Activated CD8-positive, alpha-beta memory T cell treated with anti-CD3 and anti-CD28 coated beads for 48 hours (primary cell): ENCODE data around the gene SSBP3.

Experiments
- DNase-seq, 3 experiments: peaks; one replicate each; pipeline ENCODE4 v3.0.0-alpha.2; 2020; ENCODE audit warnings: low read depth in 2 of 3, low spot score in 2 of 3

SSBP3 gene

DNA sequence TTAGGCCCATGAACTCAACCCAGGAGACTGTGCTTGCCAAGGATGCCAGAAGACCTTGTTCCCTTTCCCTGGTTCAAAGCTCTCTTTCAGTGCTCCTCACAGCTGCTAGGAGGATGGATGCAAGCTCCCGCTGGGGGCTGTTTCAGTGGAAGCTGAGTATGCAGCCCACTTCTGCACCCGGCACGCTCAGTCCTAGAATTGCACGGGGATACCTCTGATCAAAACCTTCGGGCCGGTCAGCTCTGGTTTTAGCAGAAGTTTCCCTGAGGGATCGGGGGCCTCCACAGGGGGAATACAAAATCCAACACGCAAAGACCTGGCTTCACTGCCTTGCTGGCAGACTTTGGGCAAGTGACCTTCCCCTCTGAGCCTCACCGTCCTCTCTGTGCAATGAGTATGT lies 4.2 kb upstream of the SSBP3 start:
- no peak for DNase-seq

DNA sequence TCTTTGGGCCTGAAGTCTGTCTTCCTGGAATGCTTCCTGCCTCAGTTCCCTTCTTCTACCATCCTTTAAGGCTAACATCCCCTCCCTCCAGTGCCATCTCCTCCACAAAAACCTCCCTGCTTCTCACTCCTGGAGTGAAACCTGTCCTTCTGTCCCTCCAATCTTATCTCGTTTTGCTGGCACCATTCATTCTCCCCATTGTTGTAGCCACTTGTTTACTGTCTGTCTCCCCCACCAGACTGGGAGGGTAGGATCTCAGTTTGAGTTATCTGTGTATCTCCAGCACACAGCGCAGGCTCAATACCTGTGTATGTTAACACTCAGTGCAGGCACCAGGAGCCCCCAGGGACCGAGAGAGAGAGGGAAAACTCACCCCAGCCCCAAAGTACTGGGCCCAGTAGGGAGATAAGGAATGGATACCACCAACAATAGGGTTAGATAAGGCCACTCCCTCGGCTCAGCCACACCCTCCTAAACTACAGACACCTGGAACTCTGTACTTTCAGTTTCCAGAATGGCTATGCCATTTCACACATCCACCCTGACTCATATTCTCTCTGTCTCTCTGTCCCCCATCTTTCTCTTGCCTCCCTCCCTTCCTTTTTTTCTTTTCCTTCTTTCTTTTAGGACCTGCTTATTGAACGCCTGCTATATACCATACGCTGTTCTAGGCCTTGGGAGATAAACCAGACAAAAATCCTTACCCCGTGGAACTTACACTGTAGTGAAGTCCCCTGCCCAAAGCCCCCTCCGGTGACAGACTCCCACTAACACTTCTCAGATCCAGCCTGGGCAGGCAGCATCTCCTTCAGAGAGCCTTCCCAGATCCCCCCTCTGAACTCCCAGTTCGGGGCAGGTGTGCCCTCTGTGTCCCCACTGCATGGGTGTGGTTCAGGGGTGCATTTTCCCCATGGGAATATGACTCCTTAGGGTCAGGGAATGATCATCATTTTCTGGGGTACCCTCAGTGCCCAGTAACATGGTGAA lies 3.3 kb upstream of the SSBP3 start:
- DNase-seq: no peak

DNA sequence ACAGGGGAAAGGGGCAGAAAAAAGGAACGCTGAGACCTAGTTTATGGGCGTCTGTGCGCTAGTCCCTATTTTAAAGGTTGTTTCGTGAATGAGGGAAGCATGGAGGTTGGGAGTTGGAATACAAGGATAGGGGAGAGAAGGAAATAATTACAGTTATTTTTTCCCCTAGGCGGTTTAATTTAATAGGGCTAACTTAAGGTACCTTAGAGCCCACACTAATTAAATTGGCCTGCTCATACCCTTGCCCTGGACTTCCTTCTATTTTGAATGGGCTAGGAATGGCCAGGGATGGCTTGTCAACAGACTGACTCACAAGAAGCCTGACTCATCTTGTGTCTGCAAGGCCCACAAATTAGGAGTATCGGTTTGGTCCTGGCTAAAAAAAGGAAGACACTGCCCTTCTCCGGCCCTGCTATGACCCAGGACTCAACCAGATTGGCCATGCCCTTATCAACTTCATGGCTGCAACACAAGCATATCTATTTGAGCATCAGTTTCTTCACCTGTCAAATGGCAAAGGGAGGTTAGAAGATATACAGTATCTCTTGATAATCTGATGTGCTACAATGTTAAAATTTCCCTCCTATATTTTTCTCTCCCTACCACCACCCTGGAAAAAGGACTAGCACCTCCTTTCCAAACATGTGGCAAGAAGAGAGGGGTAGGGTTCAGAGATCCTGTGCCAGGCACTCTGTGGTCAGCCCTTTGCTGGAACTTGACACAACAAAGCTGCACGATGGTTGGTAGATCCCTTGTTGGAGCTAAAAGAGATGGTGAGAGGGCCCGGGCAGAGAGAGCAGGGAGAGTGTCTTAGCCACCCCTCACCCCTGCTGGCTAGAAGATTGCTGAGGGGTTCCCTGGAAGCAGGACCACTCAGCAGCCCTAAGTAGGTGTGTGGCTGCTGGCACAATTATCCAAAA lies 2.2 kb upstream of the SSBP3 start:
- no peak for DNase-seq

DNA sequence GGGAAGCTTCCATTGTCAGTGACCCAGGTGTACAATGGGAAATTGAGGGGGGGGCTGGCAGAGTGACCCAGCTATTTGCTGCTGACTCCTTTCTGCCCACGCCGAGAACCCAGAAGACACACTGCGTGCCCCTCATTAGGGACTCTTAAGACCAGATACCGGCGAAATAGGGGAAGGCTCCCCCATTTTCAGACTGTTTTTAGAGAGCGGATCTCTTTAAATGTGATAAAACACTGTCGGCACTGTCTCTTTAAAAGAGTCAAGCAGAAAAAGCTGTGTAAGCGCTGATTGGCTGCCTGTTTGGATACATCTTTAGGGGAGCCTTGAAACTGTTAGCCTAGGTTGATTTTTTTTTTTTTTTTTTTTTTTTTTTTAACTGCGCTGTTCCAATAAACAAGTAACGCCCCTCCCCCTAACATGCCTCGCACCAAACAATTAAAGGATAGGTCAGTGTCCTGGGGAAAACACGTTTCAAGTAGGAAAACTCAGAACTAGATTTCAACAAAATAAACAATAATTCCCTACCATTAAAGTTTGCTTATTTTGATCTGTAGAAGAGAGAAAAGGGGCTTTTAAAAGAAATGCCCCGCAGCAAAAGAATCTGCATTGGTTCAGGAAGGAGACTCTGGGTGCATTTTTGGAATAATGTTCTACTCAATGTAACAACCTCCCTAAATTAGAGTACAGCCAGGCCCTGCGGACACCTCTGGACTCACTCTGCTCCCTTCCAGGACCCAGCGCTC lies 1.4 kb upstream of the SSBP3 start:
- no peak for DNase-seq

DNA sequence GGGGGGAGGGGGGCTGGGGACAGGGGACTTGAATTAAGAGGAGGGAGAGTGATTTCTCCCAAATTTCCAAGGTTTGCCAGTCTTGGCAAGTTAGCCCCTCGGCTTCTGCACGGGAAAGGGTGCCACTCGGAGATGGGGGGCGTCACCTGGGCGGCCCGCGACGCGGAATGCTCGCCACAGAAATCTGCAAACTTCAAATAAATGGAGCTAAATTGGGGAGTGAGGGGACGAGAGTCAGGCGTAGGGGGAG lies 885 bp upstream of the SSBP3 start:
- no peak for DNase-seq

DNA sequence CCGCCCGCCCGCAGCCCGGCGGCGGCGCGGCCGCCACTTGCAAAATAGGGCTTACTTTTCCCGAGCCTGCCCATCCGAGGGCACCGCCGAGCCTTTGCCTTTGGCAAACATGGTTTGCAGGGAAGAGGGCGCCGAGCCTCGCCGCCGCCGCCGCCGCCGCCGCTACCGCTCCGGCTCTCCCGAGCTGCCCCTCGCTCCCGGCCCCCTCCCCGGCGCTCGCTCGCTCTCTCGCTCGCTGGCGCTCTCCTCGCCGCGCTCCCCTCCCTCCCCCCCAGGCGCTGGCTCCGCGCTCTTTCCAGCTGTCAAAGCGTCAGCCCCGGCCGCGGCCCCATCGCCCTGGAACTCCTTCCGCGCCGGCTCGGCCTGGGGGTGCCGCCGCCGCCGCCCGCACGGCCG lies 298 bp downstream of the SSBP3 start:
- no peak for DNase-seq

DNA sequence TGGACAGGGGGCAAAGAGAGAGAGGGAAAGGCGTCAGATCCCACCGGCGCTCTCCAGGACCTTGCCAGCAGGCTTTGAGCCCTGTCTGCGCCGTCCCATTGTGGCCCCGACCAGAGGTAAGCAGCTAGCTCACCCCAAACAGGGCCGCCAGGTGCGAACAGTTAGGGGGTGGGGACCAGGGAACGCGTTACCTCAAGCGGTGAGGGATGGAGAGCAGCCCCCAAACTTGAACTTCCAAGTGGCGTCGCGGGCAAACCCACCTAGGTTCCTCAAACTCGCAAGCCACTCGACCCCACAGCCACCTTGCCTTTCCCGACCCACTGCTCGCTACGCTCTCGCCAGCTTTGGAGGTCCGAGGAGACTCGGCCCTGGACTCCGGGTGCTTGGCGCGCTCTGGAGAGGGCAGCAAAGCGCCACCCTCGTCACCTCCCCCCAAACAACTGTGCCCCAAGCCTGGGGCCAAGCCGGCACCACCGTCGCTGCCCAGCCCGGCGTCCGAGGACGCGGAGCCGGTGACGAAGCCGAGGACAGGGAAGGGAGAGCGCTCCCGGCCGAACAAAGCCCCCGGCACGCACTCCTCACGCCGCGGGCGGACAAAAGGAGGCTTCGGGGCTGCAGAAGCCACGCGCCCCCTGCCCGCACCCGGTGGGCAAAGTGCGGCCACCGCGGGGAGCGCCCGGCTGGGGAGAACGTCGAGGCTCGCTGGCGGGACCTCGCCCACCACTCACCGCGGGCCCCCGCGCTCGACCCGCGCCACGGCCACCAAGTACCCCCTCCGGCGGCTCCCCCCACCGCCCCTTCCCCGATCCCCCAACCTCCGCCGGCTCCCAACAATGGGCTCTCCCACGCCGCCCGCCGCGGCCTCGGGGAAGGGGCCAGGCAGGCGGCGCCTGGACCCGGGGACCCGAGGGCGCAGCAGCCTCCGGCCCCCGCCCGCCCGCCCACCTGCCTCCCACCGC lies 976 bp downstream of the SSBP3 start:
- DNase-seq: no peak

DNA sequence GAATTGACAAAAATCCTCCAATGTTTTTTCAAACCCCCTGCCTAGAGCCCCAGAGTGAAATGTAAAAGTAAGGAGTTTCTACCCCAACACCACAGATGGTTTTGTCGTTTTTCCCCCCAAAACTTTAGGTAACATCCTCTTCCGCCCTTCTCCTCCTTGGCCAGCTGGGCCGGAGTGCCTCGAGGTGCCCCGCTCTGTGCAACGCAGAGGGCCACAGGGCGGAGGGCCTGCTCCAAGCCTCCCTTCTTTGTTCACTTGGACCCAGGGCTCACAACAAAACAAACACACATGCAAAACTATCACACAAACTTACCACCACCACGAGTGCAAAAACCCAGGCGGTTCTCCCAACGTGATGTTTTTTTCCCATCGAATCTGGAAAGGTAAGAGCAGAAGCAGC lies 1.9 kb downstream of the SSBP3 start:
- no peak for DNase-seq

DNA sequence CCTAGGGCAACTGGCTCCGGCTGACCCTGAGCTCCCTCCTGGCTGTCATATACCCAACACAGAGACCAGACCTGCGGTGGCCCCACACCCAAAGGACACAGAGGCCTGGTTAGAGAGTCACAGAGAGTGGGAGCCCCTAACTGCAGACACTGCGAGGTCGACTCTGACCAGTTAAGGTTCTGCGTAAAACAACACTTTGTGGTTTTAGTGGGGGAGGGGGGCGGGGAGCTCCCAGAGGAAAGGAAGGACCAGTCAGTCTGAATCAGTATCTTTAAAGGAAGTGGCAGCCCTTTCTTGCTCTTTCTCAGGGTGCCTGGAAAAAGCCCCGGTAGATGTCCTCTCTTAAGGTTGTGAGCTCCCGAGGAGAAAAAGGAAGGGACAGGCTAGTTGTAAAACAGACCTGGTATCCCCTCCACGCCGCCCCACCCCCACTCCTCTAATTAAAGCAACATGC lies 2.4 kb downstream of the SSBP3 start:
- DNase-seq: no peak

DNA sequence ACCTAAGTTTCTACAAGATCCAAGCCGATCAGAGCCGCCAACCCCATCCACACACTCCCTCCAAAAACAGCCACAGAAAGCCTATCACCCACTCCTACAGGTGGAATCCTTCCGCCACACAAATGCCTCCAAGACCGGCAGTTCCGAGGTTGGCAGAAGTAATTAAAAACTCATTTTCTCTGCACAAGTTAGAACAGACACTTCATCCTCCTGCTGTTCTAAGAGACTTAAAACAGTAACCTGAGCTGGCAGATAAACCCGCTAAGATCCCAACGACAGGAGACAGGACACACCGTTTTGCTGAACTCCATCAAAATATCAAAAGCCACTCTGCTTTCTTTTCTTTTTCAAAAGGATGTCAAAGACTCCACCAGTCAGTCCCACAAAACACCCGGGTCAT lies 2.8 kb downstream of the SSBP3 start:
- DNase-seq: no peak

DNA sequence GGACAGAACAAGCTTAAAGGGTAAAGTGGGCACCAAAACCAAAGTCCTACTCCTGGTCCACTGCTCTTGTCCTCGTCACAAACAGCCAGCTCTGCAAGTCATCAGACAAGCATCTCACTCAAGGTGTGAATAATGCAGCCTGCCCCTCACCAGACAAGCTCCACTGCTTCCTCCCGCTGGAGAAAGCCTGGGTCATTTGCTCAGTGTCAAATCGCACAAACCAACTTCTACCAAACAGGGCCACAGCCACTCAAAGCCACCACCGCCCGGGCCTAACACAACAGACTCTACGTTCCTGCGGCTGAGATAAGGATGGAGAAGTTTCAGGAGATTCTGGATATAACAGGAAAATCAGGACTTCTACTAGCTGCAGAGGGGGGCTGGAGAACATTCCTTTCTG lies 3.3 kb downstream of the SSBP3 start:
- no peak for DNase-seq

DNA sequence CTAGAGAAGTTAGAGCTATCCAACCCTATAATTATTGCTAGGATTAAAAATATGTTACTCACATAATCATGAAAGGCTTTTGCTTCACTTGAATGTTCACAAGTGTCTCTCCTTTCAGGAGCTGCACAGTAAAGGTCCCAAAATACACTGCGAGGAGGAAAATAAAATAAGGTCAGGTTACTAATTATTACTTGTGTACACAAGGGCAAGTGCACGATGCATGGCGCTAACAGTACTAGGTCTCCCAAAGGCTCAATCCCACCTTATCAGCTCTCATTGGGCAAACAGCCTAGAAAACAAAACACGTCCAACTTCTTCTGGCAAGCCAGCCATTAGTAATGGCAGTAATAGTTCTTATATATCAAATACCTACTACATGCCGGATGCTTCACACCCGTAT lies 4.4 kb downstream of the SSBP3 start:
- DNase-seq: no peak

DNA sequence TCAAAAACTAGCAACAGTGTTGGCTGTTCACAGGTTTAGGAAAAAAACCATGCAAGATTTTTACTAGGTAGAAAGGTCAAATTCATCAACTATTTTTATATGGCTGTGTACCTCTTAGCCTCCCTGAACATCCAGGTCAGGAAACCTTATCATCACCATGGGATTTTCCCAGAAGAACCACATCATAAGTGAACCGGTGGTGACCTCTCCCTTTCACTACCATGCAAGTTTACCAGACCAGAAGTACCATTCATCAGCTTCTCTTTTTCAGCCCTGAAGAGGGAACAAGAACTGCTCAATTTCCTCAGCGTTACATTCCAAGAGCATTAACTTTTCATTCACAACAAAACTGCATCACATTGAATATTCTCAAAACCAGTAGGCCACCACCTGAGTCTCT lies 5.9 kb downstream of the SSBP3 start:
- no peak for DNase-seq

DNA sequence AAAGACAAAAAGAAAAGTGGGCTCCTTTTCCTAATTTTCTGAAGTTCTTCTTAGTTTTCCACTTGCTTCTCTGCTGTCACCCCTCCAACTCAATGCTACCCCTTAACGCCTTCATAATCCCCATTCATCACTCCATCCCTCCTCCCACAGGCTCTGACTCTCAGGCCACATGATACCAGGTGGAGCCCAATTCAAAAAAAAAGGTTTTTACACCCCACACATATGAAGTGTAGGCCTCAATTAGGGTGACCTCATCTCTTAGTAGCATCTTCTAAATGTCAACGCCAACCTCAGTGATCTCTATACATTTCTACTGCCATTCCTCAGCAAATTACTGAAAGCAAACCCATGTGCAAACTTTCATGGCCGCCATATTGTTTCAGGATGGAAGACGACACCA lies 6.4 kb downstream of the SSBP3 start:
- no peak for DNase-seq

DNA sequence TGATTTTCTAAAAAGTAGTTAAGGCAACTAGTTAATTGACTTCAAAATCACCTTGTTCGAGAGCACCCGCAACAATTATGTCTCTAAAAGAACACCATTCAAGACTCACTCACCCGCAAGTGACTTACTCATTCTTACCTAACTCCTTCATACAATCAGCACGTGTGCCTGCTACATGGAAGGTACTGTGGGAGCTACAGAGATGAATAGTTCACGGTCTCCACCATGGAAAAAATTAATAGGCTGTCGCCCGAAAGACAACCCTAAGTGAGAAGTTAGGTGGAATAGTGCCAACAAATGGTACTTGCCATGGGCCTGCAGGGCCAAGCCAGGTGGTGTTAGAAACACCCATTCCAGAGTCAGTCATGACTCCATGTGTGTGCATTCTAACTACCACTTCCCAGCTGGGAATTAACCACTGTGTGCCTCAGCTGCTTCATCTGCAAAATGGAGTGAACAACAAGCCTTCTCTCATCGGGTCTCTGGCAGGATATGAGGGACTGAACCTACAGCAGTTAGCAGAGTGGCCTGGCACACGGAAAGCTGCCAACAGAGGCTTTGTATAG lies 7.1 kb downstream of the SSBP3 start:
- no peak for DNase-seq

DNA sequence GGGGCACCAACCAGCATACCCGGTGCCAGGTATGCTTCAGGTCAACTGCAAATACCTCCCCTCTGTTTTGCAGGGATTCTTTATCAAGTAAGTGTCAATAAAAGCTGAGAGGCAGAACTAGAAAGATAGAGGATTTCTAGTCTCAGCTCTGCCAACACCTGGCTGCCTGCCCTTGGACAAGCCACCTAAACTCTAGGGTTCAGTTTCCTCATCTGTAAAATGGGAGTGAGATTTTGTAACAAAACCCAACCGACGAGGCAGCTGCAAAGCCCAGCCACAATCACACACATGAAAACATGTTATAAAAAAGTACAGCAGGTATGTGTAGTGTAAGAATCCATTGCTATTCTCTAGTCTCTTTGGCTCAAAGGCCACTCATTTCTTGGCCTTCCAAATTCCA lies 8.2 kb downstream of the SSBP3 start:
- DNase-seq: no peak

DNA sequence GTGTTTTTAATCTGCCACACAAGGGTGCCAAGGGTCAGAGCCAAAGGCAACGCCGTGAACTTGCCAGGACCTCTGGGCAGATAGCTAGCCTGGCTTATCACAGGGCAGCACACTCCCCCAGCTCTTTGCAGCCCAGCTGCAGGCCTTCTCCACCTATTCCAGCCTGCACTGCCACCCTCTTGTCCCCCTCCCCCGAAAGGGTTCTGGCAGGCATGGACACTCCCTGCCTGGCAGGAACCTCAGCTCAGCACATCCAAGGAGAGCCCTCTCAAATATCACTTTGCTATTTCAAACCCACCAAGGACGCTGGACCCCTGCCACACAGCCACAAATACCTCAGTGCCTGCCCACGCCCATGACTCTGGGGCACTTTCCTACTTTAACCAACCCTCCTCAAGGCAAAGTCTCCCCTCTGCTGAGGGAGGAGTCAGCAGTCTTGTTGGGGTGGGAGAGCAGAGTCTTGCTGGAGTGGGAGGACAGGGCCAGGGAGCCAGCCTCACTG lies 9.1 kb downstream of the SSBP3 start:
- no peak for DNase-seq

DNA sequence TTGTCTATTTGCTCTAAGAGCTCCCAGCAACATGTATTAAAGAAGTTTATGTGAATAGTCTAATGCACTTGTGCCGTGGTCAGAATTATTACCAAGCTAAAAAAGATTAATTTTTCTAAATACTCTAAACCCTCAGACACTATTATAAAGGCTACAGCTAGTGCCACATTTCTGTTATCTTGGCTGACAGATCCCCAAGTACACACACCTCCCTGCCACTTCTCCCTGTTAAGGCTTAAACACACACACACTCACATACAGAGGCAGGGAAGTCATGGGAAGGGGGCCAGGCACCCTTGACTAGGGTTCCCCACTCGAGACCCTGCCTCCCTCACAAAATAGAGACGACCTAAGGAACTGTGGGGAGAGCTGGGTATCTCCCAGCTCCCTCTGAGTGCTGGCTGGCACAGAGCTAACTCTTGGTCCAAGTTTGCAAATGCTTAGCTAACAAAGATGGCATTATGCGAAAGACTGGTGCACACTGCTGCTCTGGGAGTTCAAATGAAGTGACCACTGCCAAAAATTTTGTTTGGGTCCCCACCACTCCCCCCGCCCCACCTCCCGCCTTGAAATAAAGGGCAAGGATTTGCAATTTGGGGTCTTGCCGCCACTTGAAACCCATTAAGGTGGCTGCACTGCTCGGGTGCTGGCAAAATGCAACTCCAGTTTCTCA lies 9.8 kb downstream of the SSBP3 start:
- no peak for DNase-seq

DNA sequence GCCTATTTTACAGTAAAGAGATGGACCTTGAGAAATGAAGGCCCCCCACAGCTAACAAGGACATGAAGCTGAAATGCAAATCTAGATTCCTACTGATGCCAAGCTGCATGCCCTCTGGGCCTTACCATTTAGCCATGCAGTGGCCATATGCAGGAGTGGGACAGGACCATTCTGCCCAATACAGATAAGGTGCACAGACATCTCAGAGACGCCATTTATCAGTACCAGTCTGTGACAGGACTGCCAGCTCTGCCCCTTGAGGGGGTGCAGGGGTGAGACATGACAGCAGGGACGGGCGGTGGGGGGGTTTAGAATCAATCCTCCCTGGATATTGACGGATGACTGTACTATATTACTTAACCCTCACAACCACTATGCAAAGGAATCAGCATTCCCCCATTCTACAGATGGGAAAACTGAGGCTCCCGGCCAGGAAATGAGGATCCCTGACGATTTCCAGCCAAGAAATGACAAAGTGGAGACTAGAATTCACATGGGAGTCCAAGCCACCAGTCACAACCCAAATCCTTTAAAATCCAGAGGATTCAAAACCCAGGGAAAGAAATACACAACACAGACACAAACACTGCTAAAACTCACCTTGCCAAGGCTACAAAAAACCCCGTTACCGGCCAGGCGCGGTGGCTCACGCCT lies 10.8 kb downstream of the SSBP3 start:
- no peak for DNase-seq
